ENCODE measurements around the gene PGAP6. TPM values are rescaled to one million over a fixed set of nuclear protein-coding genes. Genes with fewer than 3 reads are reported as not detected.
A peak's percentile ranks its signal among the peaks of the same experiment; 100 is the strongest.

Gene PGAP6
- total and polyA plus RNA-seq, 2 of the 13 experiments (the other 11 are each of a cell fraction or from before 2014, with no cell fraction given): 52.7 to 136 TPM

- TF ChIP-seq AGO1 (IDR thresholded peaks at IDR 0.05; ENCODE audit: low read depth, low read length, poor library complexity, severe bottlenecking): no peak
- no peak for TF ChIP-seq ZFP90 (CRISPR knock-in tag; IDR thresholded peaks at IDR 0.05; ENCODE audit: borderline replicate concordance)
- TF ChIP-seq YEATS4 (CRISPR knock-in tag; IDR thresholded peaks at IDR 0.05; ENCODE audit: borderline replicate concordance): peak; percentile 70; the same call in 1 of the 2 replicates
- TF ChIP-seq ZMYM3 (CRISPR knock-in tag; IDR thresholded peaks at IDR 0.05): peak; percentile 76
- no peak for TF ChIP-seq ZNF432 (CRISPR knock-in tag; IDR thresholded peaks at IDR 0.05; ENCODE audit: borderline replicate concordance)
- no peak for TF ChIP-seq XRCC5 (optimal IDR thresholded peaks at IDR 0.05; ENCODE audit: low read length)
- TF ChIP-seq MXD4 (CRISPR knock-in tag; IDR thresholded peaks at IDR 0.05): no peak; the same call in 1 of the 2 replicates
- no peak for TF ChIP-seq ZNF652 (CRISPR knock-in tag; IDR thresholded peaks at IDR 0.05; ENCODE audit: borderline replicate concordance, low read depth)
- peak; percentile 44; the same call in 1 of the 2 replicates for TF ChIP-seq ZSCAN21 (CRISPR knock-in tag; IDR thresholded peaks at IDR 0.05; ENCODE audit: borderline replicate concordance)
- no peak for TF ChIP-seq ZBTB34 (CRISPR knock-in tag; IDR thresholded peaks at IDR 0.05)
- TF ChIP-seq SP2 (CRISPR knock-in tag; IDR thresholded peaks at IDR 0.05): no peak
- no peak for TF ChIP-seq MAF1 (CRISPR knock-in tag; IDR thresholded peaks at IDR 0.05; ENCODE audit: borderline replicate concordance)
- no peak for TF ChIP-seq ZBTB20 (CRISPR knock-in tag; IDR thresholded peaks at IDR 0.05; ENCODE audit: borderline replicate concordance, low read depth)
- 0 out of 2 replicates have a peak, but pooled peaks have one; percentile 17 for TF ChIP-seq REPIN1 (CRISPR knock-in tag; IDR thresholded peaks at IDR 0.05; ENCODE audit: borderline replicate concordance, low read depth)
- TF ChIP-seq ZNF550 (CRISPR knock-in tag; IDR thresholded peaks at IDR 0.05; ENCODE audit: borderline replicate concordance): no peak
- TF ChIP-seq ETV6 (CRISPR knock-in tag; conservative IDR thresholded peaks at IDR 0.05): no peak
- peak; percentile 59; the same call in 1 of the 2 replicates for TF ChIP-seq ZHX1 (CRISPR knock-in tag; IDR thresholded peaks at IDR 0.05; ENCODE audit: low read depth)
- TF ChIP-seq ADNP (CRISPR knock-in tag; IDR thresholded peaks at IDR 0.05): peak; percentile 65; the same call in 1 of the 2 replicates
- TF ChIP-seq NFE2L1 (CRISPR knock-in tag; IDR thresholded peaks at IDR 0.05; ENCODE audit: borderline replicate concordance): no peak
- TF ChIP-seq HIC2 (CRISPR knock-in tag; IDR thresholded peaks at IDR 0.05; ENCODE audit: low read depth): peak; percentile 83
- peak; percentile 16; the same call in 1 of the 2 replicates for TF ChIP-seq ZNF451 (CRISPR knock-in tag; IDR thresholded peaks at IDR 0.05)
- TF ChIP-seq ZNF460 (CRISPR knock-in tag; IDR thresholded peaks at IDR 0.05; ENCODE audit: borderline replicate concordance): peak; percentile 95
- peak; percentile 49; the same call in 1 of the 2 replicates for TF ChIP-seq ERF (CRISPR knock-in tag; IDR thresholded peaks at IDR 0.05)
- no peak for TF ChIP-seq TGIF2 (CRISPR knock-in tag; IDR thresholded peaks at IDR 0.05)
- no peak for TF ChIP-seq ZKSCAN5 (CRISPR knock-in tag; IDR thresholded peaks at IDR 0.05)
These were observed 41.2 kb downstream of the PGAP6 start (continued) for GRCh38 chr16:340370-341091.
